ENCODE measurements around the gene S100A16.
"Not testable (repeated sequence)": the region's sequence is repeated elsewhere in the genome, so short reads cannot be mapped to it uniquely, and the experiment has no call there.

S100A16 gene

DNA sequence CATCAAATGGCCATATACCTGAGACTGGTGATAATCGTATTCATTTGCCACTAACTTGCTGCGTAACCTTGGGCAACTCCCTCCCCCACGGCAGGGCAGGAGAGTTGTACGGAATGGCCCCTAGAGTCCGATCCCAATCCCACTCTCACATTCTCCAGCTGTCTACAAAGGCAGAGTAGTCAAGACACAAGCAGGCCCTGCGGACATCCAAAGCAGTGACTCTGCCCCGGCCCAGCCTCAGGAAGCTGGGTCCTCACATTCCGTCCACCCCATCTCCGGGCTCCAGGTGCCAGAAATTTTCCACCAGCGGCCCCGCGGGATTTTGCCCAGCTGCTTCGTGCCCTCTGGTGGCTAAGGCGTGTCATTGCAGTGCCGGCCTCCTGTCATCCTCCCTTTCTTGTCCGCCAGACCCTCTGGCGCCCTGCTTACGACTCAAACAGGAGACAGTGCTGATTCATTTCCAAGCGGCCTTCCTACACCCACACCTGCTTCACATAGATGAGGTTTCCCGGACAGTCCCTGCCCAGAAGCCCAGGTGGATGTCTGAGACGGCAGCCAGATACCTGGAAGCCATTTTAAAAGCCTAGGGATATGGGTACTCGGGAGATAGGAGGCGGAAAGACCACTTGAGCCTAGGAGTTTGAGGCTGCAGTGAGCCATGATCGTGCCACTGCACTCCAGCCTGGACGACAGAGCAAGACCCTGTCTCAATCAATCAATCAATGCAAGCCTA lies 44.4 kb downstream of the S100A16 start:
- Histone ChIP-seq H3K36me3 (ENCODE audit: control insufficient read depth in 1 of 2, insufficient read depth in 2 of 2, low read length in 2 of 2) (no peaks in the 10 kb centered on the region), H3K9me3 (ENCODE audit: control insufficient read depth in 1 of 2, low read length in 2 of 2) (no peaks in the 10 kb centered on the region), H3K4me3 (ENCODE audit: low read depth in 1 of 2, low read length in 2 of 2) (peak overlapping the region; percentile 63), H3K27me3 (ENCODE audit: control insufficient read depth in 1 of 2, insufficient read depth in 2 of 2, low read length in 2 of 2) (no peaks in the 10 kb centered on the region), H3K9ac (ENCODE audit: low read depth in 1 of 2, low read length in 2 of 2) (peak overlapping the region; percentile 59 to 82), H3K4me1 (ENCODE audit: control insufficient read depth in 1 of 2, insufficient read depth in 2 of 2, low read length in 2 of 2) (peaks cover 45 to 55% of the 10 kb centered on the region in 2 donors), H3K27ac (ENCODE audit: low read depth, low read length) (peak overlapping the region; percentile 64)

DNA sequence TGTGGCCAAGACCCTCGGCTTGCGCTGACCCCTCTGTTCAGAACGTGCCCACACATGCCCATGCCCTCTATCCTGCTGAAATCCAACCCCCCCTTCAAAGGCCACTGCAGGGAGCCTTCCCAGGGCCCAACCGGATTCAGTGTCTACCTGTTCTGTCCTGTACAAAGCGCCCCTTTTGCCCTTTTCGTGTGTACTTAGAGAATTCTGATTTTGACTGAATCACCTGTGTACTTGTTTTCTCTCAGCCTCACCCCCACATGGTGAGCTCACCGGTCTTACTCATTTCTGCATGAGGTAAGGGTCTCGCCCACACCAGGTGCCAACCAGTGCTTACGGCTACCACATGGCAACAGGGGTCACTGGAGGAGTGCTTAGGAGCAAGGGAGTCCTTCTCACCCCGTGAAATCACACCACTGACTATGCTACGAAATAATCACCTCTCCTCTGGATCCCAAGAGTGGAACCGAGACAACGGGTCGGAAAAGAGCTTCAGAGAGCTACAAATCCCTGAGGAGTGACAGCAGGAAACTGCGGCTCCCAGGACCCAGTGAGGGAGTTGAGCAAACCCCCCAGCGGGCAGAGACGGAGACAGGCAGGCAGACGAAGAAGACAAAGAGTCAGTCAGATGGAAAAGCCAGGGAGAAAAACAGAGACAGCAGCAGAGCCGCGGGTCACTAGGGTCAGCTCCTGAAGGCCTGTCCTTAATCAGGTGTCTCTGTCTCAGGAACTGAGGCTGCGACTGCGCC lies 45.1 kb downstream of the S100A16 start:
- H3K9ac ChIP-seq (ENCODE audit: low read depth in 1 of 2, low read length in 2 of 2): peak overlapping the region; percentile 35 to 59
- H3K4me3 ChIP-seq (ENCODE audit: low read depth in 1 of 2, low read length in 2 of 2): peak overlapping the region; percentile 63
- H3K4me1 ChIP-seq (ENCODE audit: control insufficient read depth in 1 of 2, insufficient read depth in 2 of 2, low read length in 2 of 2): peaks cover 45 to 49% of the 10 kb centered on the region in 2 donors
- H3K36me3 ChIP-seq (ENCODE audit: control insufficient read depth in 1 of 2, insufficient read depth in 2 of 2, low read length in 2 of 2): no peaks in the 10 kb centered on the region
- peak overlapping the region; percentile 64 for H3K27ac ChIP-seq (ENCODE audit: low read depth, low read length)
- H3K27me3 ChIP-seq (ENCODE audit: control insufficient read depth in 1 of 2, insufficient read depth in 2 of 2, low read length in 2 of 2): no peaks in the 10 kb centered on the region
- H3K9me3 ChIP-seq (ENCODE audit: control insufficient read depth in 1 of 2, low read length in 2 of 2): no peaks in the 10 kb centered on the region

DNA sequence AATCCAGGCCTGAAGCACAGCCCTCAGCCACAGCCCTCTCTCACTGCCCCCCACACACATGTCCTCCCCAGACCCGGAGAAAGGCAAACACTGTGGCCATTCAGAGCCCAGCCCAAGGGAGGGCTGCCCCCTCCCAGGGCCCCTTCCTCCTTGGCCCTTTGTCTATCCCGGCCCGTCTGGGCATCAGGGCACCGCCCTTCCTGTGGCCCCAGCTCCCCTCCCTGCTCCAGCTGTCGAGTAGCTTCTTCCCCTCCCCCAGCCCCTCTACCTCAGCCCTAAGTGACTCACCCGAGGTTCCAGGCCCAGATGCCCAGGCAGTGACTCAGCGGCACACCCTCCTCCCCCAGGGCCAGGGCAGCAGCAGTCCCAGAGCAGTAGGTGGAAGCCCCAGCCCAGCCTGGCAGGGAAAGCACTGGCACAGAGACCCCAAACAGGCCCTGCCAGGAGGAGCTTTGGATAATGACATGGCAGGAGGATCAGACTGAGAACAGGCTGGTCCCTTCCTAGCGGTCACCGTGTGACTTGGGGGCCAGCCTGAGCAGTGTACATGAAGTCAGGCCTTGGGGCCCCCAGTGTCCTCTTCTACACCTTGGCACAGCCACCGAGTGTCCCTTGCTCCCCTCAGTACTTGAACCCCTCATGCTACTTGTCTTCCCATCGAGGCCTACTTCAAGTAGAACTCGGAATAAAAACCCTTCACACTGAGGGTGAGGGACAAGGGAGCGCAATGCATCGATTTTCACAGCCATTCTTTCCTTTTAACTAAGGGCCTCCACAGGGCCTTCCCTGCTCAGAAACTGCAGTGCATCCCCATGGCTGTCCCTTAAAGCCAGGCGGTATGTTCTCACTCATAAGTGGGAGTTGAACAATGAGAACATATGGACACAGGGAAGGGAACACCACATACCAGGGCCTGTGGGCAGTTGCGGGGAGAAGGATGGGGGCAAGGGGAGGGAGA lies 46.2 kb downstream of the S100A16 start:
- Histone ChIP-seq H3K27me3 (ENCODE audit: control insufficient read depth in 1 of 2, insufficient read depth in 2 of 2, low read length in 2 of 2) (no peaks in the 10 kb centered on the region), H3K4me1 (ENCODE audit: control insufficient read depth in 1 of 2, insufficient read depth in 2 of 2, low read length in 2 of 2) (peaks cover 41 to 45% of the 10 kb centered on the region in 2 donors), H3K9me3 (ENCODE audit: control insufficient read depth in 1 of 2, low read length in 2 of 2) (no peaks in the 10 kb centered on the region), H3K9ac (ENCODE audit: low read depth in 1 of 2, low read length in 2 of 2) (peak overlapping the region; percentile 43 to 83), H3K4me3 (ENCODE audit: low read depth in 1 of 2, low read length in 2 of 2) (peak overlapping the region in 1 of 2 donors; percentile 35), H3K36me3 (ENCODE audit: control insufficient read depth in 1 of 2, insufficient read depth in 2 of 2, low read length in 2 of 2) (no peaks in the 10 kb centered on the region), H3K27ac (ENCODE audit: low read depth, low read length) (peak overlapping the region; percentile 97)

DNA sequence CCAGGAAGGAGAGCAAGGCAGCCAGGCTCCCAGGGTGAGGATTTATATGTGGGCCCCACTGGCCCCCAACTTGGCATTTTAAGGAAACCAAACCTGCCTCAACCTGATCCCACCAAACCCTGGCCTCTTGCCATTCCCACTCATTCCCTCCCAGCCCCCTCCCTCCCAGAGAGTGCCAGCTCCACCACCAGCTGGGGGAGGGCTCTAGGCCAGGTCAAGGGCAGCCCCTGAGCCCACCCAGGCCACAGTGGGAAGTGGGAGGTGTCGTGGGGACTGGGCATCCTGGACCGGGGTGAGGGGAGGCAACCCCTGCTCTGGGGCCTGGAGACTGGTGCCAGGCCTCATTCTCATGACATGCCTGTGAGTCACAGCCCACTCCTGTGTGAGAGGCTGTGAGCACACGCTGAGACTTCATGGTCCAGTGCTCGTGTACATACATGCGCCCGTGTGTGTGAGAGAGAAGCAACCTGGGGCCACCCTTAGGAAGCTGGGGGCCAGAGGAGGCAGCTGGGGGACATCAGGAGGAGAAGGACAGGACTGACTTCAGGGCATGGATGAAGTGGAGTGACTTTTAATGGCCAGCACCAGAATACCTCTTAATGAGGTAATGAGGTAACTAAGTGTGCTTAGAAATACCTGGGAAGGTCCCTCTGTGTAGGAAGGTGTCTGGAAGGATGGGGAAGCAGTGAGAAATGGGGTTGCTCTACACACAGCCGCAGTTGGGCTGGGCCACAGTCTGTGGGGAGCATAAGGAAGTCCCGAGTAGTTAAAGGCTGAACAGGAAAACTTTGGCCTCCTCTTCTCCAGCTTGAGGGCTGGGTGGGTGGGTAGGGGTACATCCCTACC lies 47.2 kb downstream of the S100A16 start, which contains the start of gene S100A2:
Gene S100A2, minus strand, starts transcription at position 316 of the 846 bp plus-strand sequence. CDS start 1,967 bp downstream, outside the sequence.
- no peaks in the 10 kb centered on the region for H3K27me3 ChIP-seq (ENCODE audit: control insufficient read depth in 1 of 2, insufficient read depth in 2 of 2, low read length in 2 of 2)
- H3K4me1 ChIP-seq (ENCODE audit: control insufficient read depth in 1 of 2, insufficient read depth in 2 of 2, low read length in 2 of 2): peaks cover 38 to 42% of the 10 kb centered on the region in 2 donors
- peak within 1 kb of the TSS; percentile 97 for H3K27ac ChIP-seq (ENCODE audit: low read depth, low read length)
- peak within 1 kb of the TSS in 1 of 2 donors; percentile 35 for H3K4me3 ChIP-seq (ENCODE audit: low read depth in 1 of 2, low read length in 2 of 2)
- peak within 1 kb of the TSS; percentile 43 to 83 for H3K9ac ChIP-seq (ENCODE audit: low read depth in 1 of 2, low read length in 2 of 2)
- H3K36me3 ChIP-seq (ENCODE audit: control insufficient read depth in 1 of 2, insufficient read depth in 2 of 2, low read length in 2 of 2): no peaks in the 10 kb centered on the region
- no peaks in the 10 kb centered on the region for H3K9me3 ChIP-seq (ENCODE audit: control insufficient read depth in 1 of 2, low read length in 2 of 2)

DNA sequence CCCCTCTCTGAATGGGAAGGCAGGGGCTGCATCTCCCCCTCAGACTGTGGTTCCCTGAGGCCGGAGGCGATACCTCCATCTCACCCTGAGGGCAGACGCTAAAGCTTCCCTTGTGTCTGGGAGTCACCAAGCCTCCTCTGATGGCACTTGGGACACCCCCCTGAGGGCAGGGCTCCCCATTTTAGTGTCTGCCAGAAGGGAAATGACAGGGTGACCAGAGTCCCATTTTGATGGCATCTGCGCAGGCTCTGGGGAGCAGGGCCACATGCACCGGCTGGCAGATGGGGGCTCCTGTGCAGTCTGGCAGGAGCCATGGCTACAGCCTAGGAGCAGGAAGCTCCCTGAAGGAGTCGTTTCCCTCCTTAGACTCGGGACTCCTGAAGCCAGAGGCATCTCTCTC lies 48.9 kb downstream of the S100A16 start:
- no peak overlapping the region for H3K9ac ChIP-seq (ENCODE audit: low read depth in 1 of 2, low read length in 2 of 2)
- no peaks in the 10 kb centered on the region for H3K9me3 ChIP-seq (ENCODE audit: control insufficient read depth in 1 of 2, low read length in 2 of 2)
- H3K4me3 ChIP-seq (ENCODE audit: low read depth in 1 of 2, low read length in 2 of 2): no peak overlapping the region

DNA sequence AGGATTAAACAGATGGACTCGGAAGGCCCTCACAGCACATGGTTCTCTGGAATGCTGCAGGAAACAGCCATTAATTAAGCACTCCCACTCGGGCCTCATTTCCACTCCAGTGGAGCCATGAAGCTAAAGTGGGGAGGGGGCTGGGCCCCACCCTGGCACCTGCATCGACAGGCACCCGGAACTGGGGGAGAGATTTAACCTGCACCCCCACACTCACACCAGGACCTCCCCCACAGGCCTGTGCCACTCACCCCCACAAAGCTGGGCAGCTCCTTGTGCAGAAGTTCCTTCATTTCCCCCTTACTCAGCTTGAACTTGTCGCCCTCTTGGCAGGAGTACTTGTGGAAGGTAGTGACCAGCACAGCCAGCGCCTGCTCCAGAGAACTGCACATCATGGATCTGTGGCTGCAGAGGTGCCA lies 49.4 kb downstream of the S100A16 start:
- Histone ChIP-seq H3K4me3 (ENCODE audit: low read depth in 1 of 2, low read length in 2 of 2) (no peak overlapping the region), H3K27ac (ENCODE audit: low read depth, low read length) (no peak overlapping the region), H3K36me3 (ENCODE audit: control insufficient read depth in 1 of 2, insufficient read depth in 2 of 2, low read length in 2 of 2) (no peaks in the 10 kb centered on the region), H3K9me3 (ENCODE audit: control insufficient read depth in 1 of 2, low read length in 2 of 2) (no peaks in the 10 kb centered on the region), H3K27me3 (ENCODE audit: control insufficient read depth in 1 of 2, insufficient read depth in 2 of 2, low read length in 2 of 2) (no peaks in the 10 kb centered on the region), H3K9ac (ENCODE audit: low read depth in 1 of 2, low read length in 2 of 2) (no peak overlapping the region), H3K4me1 (ENCODE audit: control insufficient read depth in 1 of 2, insufficient read depth in 2 of 2, low read length in 2 of 2) (peaks cover 32 to 35% of the 10 kb centered on the region in 2 donors)

More for the DNA sequence above, 48.9 kb downstream of the S100A16 start:
- H3K4me1 ChIP-seq (ENCODE audit: control insufficient read depth in 1 of 2, insufficient read depth in 2 of 2, low read length in 2 of 2): peaks cover 35 to 37% of the 10 kb centered on the region in 2 donors
- no peaks in the 10 kb centered on the region for H3K36me3 ChIP-seq (ENCODE audit: control insufficient read depth in 1 of 2, insufficient read depth in 2 of 2, low read length in 2 of 2)
- H3K27me3 ChIP-seq (ENCODE audit: control insufficient read depth in 1 of 2, insufficient read depth in 2 of 2, low read length in 2 of 2): no peaks in the 10 kb centered on the region
- no peak overlapping the region for H3K27ac ChIP-seq (ENCODE audit: low read depth, low read length)

DNA sequence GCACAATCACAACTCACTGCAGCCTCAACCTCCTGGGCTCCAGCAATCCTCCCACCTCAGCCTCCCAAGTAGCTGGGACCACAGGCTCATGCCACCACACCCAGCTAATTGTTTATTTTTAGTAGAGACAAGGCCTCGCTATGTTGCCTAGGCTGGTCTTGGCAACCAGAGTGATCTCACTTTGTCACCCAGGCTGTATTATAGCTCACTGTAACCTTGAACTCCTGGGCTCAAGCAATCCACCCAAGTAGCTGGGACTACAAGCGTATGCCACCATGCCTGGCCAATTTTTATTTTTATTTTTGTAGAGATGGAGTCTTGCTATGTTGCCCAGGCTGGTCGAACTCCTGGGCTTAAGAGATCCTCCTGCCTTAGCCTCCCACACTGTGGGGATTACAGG lies 50.9 kb downstream of the S100A16 start:
- H3K9me3 ChIP-seq (ENCODE audit: control insufficient read depth in 1 of 2, low read length in 2 of 2); H3K9ac ChIP-seq (ENCODE audit: low read depth in 1 of 2, low read length in 2 of 2); H3K27me3 ChIP-seq (ENCODE audit: control insufficient read depth in 1 of 2, insufficient read depth in 2 of 2, low read length in 2 of 2); H3K4me3 ChIP-seq (ENCODE audit: low read depth in 1 of 2, low read length in 2 of 2); H3K27ac ChIP-seq (ENCODE audit: low read depth, low read length); H3K36me3 ChIP-seq (ENCODE audit: control insufficient read depth in 1 of 2, insufficient read depth in 2 of 2, low read length in 2 of 2): not testable (repeated sequence)
- H3K4me1 ChIP-seq (ENCODE audit: control insufficient read depth in 1 of 2, insufficient read depth in 2 of 2, low read length in 2 of 2): peaks cover 18 to 22% of the 10 kb centered on the region in 2 donors

DNA sequence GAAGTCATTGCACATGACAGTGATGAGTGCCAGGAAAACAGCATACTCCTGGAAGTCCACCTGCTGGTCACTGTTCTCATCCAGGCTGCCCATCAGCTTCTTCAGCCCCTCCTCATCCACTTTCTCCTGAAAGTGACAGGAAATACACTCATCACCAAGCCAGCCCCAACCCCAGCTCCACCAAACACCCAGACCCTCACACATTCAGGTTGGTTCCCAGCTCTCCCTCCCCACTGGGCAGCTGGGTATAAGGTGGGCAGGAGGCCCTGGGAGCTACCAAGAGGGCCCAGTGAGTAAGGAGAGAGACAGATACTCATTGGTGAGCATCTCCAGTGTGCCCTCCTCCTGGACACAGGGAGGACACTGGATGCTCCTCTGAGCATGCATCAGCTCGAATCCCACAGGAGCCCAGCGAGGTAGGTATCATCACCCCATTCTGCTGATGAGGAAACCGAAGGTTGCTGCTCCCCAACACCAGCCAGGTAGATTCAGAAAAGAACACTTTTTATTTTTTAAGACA lies 51.4 kb downstream of the S100A16 start:
- no peaks in the 10 kb centered on the region for H3K27me3 ChIP-seq (ENCODE audit: control insufficient read depth in 1 of 2, insufficient read depth in 2 of 2, low read length in 2 of 2)
- H3K4me3 ChIP-seq (ENCODE audit: low read depth in 1 of 2, low read length in 2 of 2): no peak overlapping the region
- no peak overlapping the region for H3K9ac ChIP-seq (ENCODE audit: low read depth in 1 of 2, low read length in 2 of 2)
- no peaks in the 10 kb centered on the region for H3K9me3 ChIP-seq (ENCODE audit: control insufficient read depth in 1 of 2, low read length in 2 of 2)
- peaks cover 13 to 17% of the 10 kb centered on the region in 2 donors for H3K4me1 ChIP-seq (ENCODE audit: control insufficient read depth in 1 of 2, insufficient read depth in 2 of 2, low read length in 2 of 2)
- H3K27ac ChIP-seq (ENCODE audit: low read depth, low read length): no peak overlapping the region
- no peaks in the 10 kb centered on the region for H3K36me3 ChIP-seq (ENCODE audit: control insufficient read depth in 1 of 2, insufficient read depth in 2 of 2, low read length in 2 of 2)

Data from duodenal mucosa (tissue), 2 donors.